Breast epithelium (tissue), 3 donors: ENCODE measurements around the gene USP32.
"Not testable (repeated sequence)": the region's sequence is repeated elsewhere in the genome, so short reads cannot be mapped to it uniquely, and the experiment has no call there.

Experiments
- CTCF ChIP-seq, 3 donors: fragments of 450-650 bp; IDR thresholded peaks; one replicate each; pipeline ENCODE4 v1.5.1; 2016 to 2017; ENCODE audit warnings: antibody characterized with exemption in 3 of 3, mild to moderate bottlenecking in 3 of 3, moderate library complexity in 3 of 3
- POLR2A ChIP-seq: fragments of 450-650 bp; IDR thresholded peaks from one replicate; pipeline ENCODE4 v1.6.1; 2016; ENCODE audit warnings: antibody characterized with exemption, mild to moderate bottlenecking, moderate library complexity
- POLR2AphosphoS5 ChIP-seq, 3 donors: sonication (generic); formaldehyde crosslinking; IDR thresholded peaks; one replicate each; pipeline ENCODE4 v1.6.1; 2017; ENCODE audit warnings: antibody characterized with exemption in 3 of 3

GRCh38 chr17:60178180-60178579 lies 213.8 kb downstream of the USP32 start:
- TF ChIP-seq CTCF (IDR thresholded peaks at IDR 0.05); POLR2A; POLR2AphosphoS5 (IDR thresholded peaks at IDR 0.05): not testable (repeated sequence)
